Esophagus (tissue), 2 donors: ENCODE measurements around the gene OGN. TPM values are rescaled to one million over a fixed set of nuclear protein-coding genes. Genes with fewer than 3 reads are reported as not detected.
"Not testable (repeated sequence)": the region's sequence is repeated elsewhere in the genome, so short reads cannot be mapped to it uniquely, and the experiment has no call there.

ENCODE experiments used
- H3K27ac ChIP-seq, 2 donors: one replicate each; pipeline ENCODE4 v1.5.1; 2013; ENCODE audit warnings: low read depth in 2 of 2, mild to moderate bottlenecking in 2 of 2, inconsistent platforms in 1 of 2, low read length in 1 of 2, moderate library complexity in 1 of 2
- H3K27me3 ChIP-seq, 2 donors: one replicate each; pipeline ENCODE4 v1.6.1; 2013; ENCODE audit warnings: low read length in 2 of 2, control low read depth in 1 of 2, mild to moderate bottlenecking in 1 of 2; ENCODE audit not compliant: insufficient read depth in 2 of 2, control insufficient read depth in 1 of 2
- H3K36me3 ChIP-seq, 2 donors: one replicate each; pipeline ENCODE4 v1.6.1; 2013; ENCODE audit warnings: low read length in 1 of 2; ENCODE audit not compliant: control insufficient read depth in 2 of 2, insufficient read depth in 2 of 2
- H3K4me1 ChIP-seq, 2 donors: one replicate each; pipeline ENCODE4 v1.6.1; 2013; ENCODE audit warnings: low read length in 1 of 2; ENCODE audit not compliant: control insufficient read depth in 2 of 2, insufficient read depth in 2 of 2
- H3K4me3 ChIP-seq, 2 donors: one replicate each; pipeline ENCODE4 v1.5.1; 2013; ENCODE audit warnings: low read length in 2 of 2, mild to moderate bottlenecking in 2 of 2, low read depth in 1 of 2, moderate library complexity in 1 of 2
- H3K9me3 ChIP-seq, 2 donors: one replicate each; pipeline ENCODE4 v1.6.1; 2013; ENCODE audit warnings: mild to moderate bottlenecking in 2 of 2, low read depth in 1 of 2, low read length in 1 of 2, moderate library complexity in 1 of 2; ENCODE audit not compliant: control insufficient read depth in 2 of 2, insufficient read depth in 1 of 2
- WGBS, 2 donors: extraction: QIAGEN DNeasy Blood & Tissue Kit; methylation state at CpG; one replicate each; pipeline ENCODE4 v1.1.7; 2013; 5-methylcytosine and 5-hydroxymethylcytosine counted together
- polyA plus RNA-seq, 2 donors: library from polyadenylated mRNA; stranded (reverse); fragments of 200-250 nt; gene quantifications; one replicate each; pipeline ENCODE4 v1.2.3, GENCODE V29; 2013
- donor health status: healthy with polysubstance abuse.
- donor health status: Bipolar disorder and iron deficiency.

The OGN gene
- polyA plus RNA-seq, 2 donors, result 0.51 to 1.9 TPM

DNA sequence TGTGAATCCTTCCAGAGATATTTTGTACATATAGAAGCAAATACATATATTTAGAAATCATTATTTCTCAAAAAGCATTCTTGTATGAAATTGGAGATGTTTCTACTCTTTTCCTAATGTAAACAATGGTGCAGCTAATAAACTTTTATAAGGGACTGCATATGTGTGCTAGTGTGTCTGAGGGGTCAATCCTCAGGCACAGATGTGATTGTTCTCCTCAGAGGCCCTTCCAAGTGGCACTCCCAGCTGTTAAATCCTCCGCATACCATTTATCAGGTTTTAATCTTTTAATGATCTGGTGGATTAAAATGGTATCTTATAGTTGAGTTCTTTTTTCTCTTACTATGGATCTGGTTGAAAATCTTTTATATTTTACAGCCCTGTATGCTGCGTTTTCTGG lies 25.5 kb upstream of the OGN start:
- H3K9me3 ChIP-seq, result no peaks in the 10 kb centered on the region
- H3K36me3 ChIP-seq, result no peaks in the 10 kb centered on the region
- no peaks in the 10 kb centered on the region for H3K27me3 ChIP-seq
- no peaks in the 10 kb centered on the region for H3K4me1 ChIP-seq
- H3K27ac ChIP-seq, result no peak overlapping the region
- no peak overlapping the region for H3K4me3 ChIP-seq
- WGBS, 2 donors, result 66 to 83% methylated on average over 2 of the region's 2 CpGs

DNA sequence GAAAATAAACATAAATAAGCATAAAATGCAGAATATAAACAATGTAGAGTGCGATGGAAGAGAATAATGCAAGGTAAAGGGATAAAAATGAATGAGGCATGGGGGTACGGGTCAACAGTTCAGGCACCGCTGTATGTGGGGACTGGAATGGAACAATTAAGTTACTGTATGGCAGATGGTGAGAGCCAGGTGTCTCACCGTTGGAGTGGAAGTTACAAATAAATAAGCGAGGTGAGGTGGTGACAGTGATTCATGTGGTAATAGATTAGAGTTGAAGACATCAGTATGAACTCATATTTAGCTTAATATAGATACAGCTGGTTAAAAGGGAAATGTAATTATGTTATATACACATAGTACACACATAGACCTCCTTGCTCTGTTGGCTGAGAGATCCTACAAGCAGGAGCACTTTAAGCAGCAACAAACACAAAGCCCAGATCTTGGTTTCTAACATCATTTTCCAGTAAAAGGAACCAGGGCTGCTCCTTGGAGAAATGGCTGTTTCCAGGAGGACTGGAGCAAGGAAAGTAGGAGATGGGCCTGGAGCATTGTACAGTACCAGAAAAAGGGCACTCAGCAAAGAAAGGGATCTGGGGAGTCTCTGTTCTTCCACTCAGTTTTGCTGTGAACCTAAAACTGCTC lies 22.2 kb upstream of the OGN start:
- Histone ChIP-seq H3K27me3 (no peaks in the 10 kb centered on the region), H3K4me1 (no peaks in the 10 kb centered on the region), H3K9me3 (no peaks in the 10 kb centered on the region), H3K36me3 (no peaks in the 10 kb centered on the region), H3K27ac (no peak overlapping the region), H3K4me3 (no peak overlapping the region)
- 77 to 79% methylated on average over 5 of the region's 5 CpGs for WGBS, 2 donors

DNA sequence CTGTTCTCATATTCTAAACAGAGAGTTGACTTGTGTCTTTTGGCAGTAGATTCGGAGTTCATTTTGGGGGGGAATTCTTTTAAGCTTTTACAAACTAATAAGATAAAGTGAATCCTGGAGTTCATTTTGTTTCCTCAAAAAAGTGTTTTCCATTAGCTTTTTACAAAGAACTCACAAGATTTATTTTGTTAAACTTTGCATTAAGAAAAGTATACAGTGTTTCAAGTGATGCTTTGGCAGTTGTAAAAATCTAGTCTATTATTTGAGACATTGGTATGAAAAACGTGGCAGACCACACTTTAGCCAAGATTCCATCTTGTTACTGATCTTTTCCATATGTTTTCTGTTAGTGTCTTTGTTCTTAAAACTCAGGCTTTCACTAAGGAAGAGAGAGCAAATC lies 21.1 kb upstream of the OGN start:
- no peaks in the 10 kb centered on the region for H3K4me1 ChIP-seq
- H3K4me3 ChIP-seq, result no peak overlapping the region
- WGBS, 2 donors, result 52 to 67% methylated on average over 2 of the region's 2 CpGs
- H3K9me3 ChIP-seq, result no peaks in the 10 kb centered on the region
- H3K27me3 ChIP-seq, result no peaks in the 10 kb centered on the region
- H3K36me3 ChIP-seq, result no peaks in the 10 kb centered on the region
- H3K27ac ChIP-seq, result no peak overlapping the region

DNA sequence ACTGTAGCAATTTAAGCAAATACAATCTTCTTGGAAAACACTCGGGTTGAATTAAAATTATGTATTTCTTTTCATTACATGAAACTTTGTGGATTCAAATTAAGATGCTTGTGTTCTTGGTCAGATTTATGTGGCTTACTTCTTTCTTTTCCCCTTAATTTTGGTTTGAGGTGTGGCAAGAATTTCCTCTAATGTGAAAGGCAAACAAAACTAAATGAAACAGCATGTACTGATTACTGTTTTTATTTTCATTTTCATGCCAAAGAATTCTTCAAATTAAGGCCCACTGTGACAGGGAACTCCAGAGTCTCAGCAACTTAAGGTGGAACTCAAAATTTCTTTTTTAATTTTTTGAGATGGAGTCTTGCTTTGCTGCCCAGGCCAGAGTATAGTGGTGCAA lies 20.0 kb upstream of the OGN start, which contains the start of gene OMD:
OMD (minus strand) TSS at position 132 of the 400 bp plus-strand sequence. CDS start 6,913 bp downstream, outside the sequence.
- Histone ChIP-seq H3K4me3 (no peak within 1 kb of the TSS), H3K27me3 (no peaks in the 10 kb centered on the region), H3K27ac (no peak within 1 kb of the TSS), H3K9me3 (no peaks in the 10 kb centered on the region), H3K36me3 (no peaks in the 10 kb centered on the region), H3K4me1 (no peaks in the 10 kb centered on the region)
- WGBS, 2 donors, result 40 to 52% methylated on average over 1 of the region's 1 CpG

DNA sequence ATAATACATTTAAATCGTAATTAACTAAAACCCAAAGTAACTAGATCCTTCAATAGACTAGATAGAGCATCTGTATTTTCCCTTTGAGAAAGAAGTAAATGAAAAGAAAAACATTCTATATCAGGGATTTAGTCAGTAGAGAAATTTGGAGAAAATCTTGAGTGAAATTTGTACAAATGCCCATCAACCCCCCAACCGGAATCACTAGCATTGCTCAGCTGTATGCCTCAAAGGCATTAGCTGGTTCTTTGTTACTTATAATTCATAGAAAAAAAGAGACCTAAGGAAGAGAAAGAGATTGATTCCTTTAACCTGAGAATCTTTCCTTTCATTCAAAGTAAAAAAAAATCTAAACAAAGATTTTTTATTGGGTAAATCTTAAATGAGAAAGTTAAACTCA lies 19.2 kb upstream of the OGN start:
- Histone ChIP-seq H3K27me3 (no peaks in the 10 kb centered on the region), H3K4me3 (no peak overlapping the region), H3K4me1 (no peaks in the 10 kb centered on the region), H3K9me3 (no peaks in the 10 kb centered on the region), H3K36me3 (no peaks in the 10 kb centered on the region), H3K27ac (no peak overlapping the region)
- 75 to 83% methylated on average over 2 of the region's 2 CpGs for WGBS, 2 donors

DNA sequence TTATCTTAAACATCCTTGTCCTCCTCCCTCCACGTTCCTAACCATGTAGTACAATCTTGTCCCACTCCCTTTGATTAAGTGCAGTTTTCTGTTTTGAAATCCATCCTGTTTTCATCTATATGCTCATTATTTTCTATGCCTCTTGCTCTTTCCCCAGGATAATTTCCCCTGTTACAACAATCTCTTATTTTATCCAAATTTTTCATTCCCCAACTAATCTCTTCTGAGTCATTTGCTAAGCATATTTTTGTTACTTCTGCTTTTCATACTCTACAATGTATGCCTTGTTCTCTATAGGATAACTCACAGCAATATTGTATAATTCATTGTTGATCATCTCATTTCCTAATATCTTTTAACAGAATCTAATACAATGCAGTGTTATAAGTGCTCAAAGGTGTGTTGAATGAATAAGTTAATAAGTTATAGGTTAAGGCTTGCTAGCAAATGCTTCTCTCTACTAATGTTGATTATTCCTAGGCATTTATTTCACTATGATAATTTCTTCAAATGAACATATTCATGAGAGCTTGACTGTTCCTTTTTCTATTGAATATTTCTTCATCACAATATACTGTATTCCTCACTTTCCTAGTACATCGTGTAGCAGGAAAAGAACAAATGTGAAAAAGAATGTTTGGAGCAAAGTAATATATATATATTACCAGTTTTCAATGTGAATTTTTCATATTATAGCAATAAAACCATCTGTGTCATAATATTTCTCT lies 18.4 kb upstream of the OGN start:
- H3K36me3 ChIP-seq, result no peaks in the 10 kb centered on the region
- no peak overlapping the region for H3K4me3 ChIP-seq

DNA sequence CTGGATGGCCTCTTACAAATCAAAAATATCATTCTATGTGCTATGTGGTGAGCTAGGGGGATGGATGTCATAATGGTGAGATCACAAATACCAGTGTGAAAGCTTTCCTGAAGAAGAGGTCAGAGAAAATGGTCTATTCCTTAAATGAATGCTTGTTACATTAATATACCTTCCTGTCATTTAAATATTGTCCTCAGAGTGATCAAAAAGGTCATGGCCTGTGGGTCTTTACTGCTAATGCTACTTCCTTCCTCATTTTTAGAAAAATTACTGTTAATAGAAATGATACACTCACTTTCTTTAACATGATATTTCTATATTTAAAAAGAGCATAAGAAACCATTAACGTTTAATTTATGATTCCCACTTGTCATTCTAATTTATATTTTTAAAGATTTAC lies 10.2 kb upstream of the OGN start:
- H3K4me1 ChIP-seq, result no peaks in the 10 kb centered on the region
- no peaks in the 10 kb centered on the region for H3K36me3 ChIP-seq
- no peaks in the 10 kb centered on the region for H3K27me3 ChIP-seq
- H3K27ac ChIP-seq, result no peak overlapping the region
- H3K9me3 ChIP-seq, result no peaks in the 10 kb centered on the region
- whole genome bisulfite sequencing, 2 donors, result 56 to 58% methylated on average over 1 of the region's 1 CpG
- no peak overlapping the region for H3K4me3 ChIP-seq

More for the DNA sequence above, 18.4 kb upstream of the OGN start:
- Histone ChIP-seq H3K4me1 (no peaks in the 10 kb centered on the region), H3K27me3 (no peaks in the 10 kb centered on the region), H3K9me3 (no peaks in the 10 kb centered on the region), H3K27ac (no peak overlapping the region)
- 81 to 84% methylated on average over 2 of the region's 2 CpGs for WGBS, 2 donors

DNA sequence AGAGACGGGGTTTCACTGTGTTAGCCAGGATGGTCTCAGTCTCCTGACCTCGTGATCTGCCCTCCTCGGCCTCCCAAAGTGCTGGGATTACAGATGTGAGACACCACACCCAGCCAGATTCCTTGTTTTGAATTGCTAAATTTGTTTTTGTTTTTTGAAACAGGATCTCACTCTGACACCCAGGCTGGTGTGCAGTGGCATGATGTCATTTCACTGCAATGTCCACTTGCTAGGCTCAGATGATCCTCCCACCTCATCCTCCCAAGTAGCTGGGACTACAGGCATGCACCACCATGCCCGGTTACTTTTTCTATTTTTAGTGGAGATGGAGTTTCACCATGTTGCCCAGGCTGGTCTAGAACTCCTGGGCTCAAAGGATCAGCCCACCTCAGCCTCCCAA lies 6.8 kb upstream of the OGN start:
- H3K27me3 ChIP-seq, H3K36me3 ChIP-seq, H3K27ac ChIP-seq, H3K9me3 ChIP-seq, H3K4me3 ChIP-seq, H3K4me1 ChIP-seq: not testable (repeated sequence)
- WGBS, 2 donors, result 79 to 80% methylated on average over 4 of the region's 4 CpGs

DNA sequence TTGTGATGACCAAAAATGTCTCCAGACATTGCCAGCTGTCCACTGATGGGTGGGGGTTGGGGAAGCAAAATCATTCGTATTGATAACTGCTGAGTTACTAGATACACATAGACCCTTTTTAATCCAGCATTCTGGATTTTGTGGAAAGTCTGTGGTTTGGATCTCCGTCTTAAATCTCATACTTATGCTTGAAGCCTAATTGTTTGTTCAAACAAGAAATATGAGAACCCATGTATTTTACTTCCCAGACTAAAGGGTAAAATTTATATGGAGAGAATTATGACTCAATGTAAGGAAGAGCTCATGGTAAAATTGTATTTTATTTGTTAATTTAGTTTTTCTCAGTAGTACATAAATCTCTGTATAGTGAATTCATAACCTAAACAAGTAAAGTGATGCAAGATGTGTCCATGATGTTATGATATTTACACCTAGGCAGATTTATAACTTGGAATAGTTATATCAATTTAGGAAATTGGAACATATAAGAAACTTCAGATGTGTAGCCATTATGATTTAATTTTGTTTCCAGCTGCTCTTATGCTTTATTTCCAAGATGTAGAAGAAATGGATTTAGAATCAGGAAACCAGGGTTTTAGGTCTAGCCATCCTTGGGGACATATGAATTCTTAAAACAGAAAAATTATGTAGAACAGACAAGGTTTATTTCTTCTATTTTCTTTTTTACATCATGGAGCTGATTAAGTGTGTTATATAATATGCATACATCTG lies 4.5 kb upstream of the OGN start:
- Histone ChIP-seq H3K4me1 (no peaks in the 10 kb centered on the region), H3K36me3 (no peaks in the 10 kb centered on the region), H3K27me3 (no peaks in the 10 kb centered on the region), H3K9me3 (no peaks in the 10 kb centered on the region), H3K4me3 (no peak overlapping the region), H3K27ac (no peak overlapping the region)
- 95 to 97% methylated on average over 2 of the region's 2 CpGs for WGBS, 2 donors
